K562 treated with DMSO at 1 percent for 12 hours (cell line): ENCODE data around the gene SNTN. TPM values are rescaled to one million over a fixed set of nuclear protein-coding genes. Genes with fewer than 3 reads are reported as not detected.

Experiments used
- total RNA-seq: library from RNA; unstranded; fragments of 300-600 nt; gene quantifications from 2 replicates; pipeline ENCODE4 v1.2.3, GENCODE V29; 2022; ENCODE audit not compliant: insufficient read depth

Gene SNTN
- not detected in 2 replicates for total RNA-seq

DNA sequence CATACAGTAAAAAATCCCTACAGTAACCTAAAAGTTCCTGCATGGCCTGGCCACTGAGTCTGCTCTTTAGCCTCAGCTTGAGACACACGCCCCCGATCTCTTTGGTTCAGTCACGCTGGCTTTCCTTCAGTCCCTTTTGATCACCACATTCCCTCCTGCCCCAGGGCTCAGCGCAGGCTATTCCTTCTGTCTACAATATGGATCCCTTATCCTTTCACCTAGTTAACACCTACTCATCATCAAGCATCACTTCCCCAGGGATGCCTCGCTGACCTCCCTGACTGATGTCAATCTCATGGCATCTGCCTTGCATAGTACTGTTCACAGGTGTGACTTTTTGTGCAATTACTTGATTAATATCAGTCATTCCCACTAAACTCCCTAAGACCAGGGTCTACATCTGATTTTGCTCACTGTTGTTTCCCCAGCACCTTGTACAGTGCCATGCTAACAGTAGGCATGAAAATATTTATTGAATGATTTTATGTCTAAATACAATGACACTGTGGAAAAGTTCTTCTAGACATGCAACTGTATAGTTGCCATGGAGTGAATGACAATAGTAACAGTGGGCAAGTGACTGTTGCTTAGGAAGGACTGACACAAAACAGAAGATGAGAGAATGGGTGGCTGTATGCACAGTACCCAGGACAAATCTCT lies at the start of gene SNTN:
SNTN (plus strand) TSS at position 610 of the 660 bp plus-strand sequence; CDS start at position 623, 13 bp downstream.

Other genes with a start within 250 kb of the SNTN start
- gene C3orf49, start 166.6 kb downstream of the SNTN start, total RNA-seq: not detected in 2 replicates
- gene THOC7, start 211.1 kb downstream of the SNTN start, total RNA-seq: 34.4 and 43.8 TPM in 2 replicates
- 3.2 TPM in 1 of 2 replicates, not detected in the other for gene ATXN7, start 211.2 kb downstream of the SNTN start, total RNA-seq